ENCODE measurements around the gene HLA-DPB1. TPM values are rescaled to one million over a fixed set of nuclear protein-coding genes. Genes with fewer than 3 reads are reported as not detected.
A peak's percentile ranks its signal among the peaks of the same experiment; 100 is the strongest.

Gene HLA-DPB1
- total RNA-seq, 4 donors from 2014 or later: 33.8 to 44.7 (median 41.0) TPM

GRCh38 chr6:33105916-33106871 is 30.4 kb downstream of the HLA-DPB1 start:
- Histone ChIP-seq H3K36me3 (no peaks in the 10 kb centered on the region), H3K27me3 (no peaks in the 10 kb centered on the region), H3K9me3 (no peaks in the 10 kb centered on the region), H3K4me3 (replicated peaks in 1 of 3) (no peak overlapping the region), H3K27ac (no peak overlapping the region), H3K4me1 (no peaks in the 10 kb centered on the region)
- intact Hi-C loops (cut with DNase I): no loop called here
- TF ChIP-seq CTCF (IDR thresholded peaks at IDR 0.05) (no peak), POLR2A (IDR thresholded peaks at IDR 0.05) (no peak)
- DNase-seq: peak in 1 of 2 donors; percentile 49
- WGBS, 2 donors: 65 to 69% methylated on average over 9 of the region's 9 CpGs

- Histone ChIP-seq H3K4me3 (replicated peaks in 1 of 3) (no peak overlapping the region), H3K9me3 (no peaks in the 10 kb centered on the region), H3K36me3 (no peaks in the 10 kb centered on the region), H3K27ac (no peak overlapping the region), H3K4me1 (no peaks in the 10 kb centered on the region), H3K27me3 (no peaks in the 10 kb centered on the region)
- no peak for TF ChIP-seq CTCF (IDR thresholded peaks at IDR 0.05)
- TF ChIP-seq POLR2A (IDR thresholded peaks at IDR 0.05): no peak
- DNase-seq: no peak
- WGBS, 2 donors: 71 to 95% methylated on average over 2 of the region's 2 CpGs
- intact Hi-C loops (cut with DNase I): no loop called here
Measured at GRCh38 chr6:33107641-33108040, 31.9 kb downstream of the HLA-DPB1 start.

- no peaks in the 10 kb centered on the region for H3K27me3 ChIP-seq
- intact Hi-C loops (cut with DNase I): no loop called here
Measured at GRCh38 chr6:33108307-33108706, 32.5 kb downstream of the HLA-DPB1 start.

GRCh38 chr6:33112148-33112547 is 36.4 kb downstream of the HLA-DPB1 start:
- Histone ChIP-seq H3K27ac (no peak overlapping the region), H3K27me3 (no peaks in the 10 kb centered on the region), H3K9me3 (no peaks in the 10 kb centered on the region), H3K4me1 (no peaks in the 10 kb centered on the region), H3K36me3 (no peaks in the 10 kb centered on the region), H3K4me3 (replicated peaks in 1 of 3) (no peak overlapping the region)
- WGBS, 2 donors: 27 to 57% methylated on average over 1 of the region's 1 CpG
- DNase-seq: peak in 1 of 2 donors; percentile 12
- TF ChIP-seq CTCF (IDR thresholded peaks at IDR 0.05): no peak
- no peak for TF ChIP-seq POLR2A (IDR thresholded peaks at IDR 0.05)
- intact Hi-C loops (cut with DNase I): no loop called here

More at GRCh38 chr6:33108307-33108706, 32.5 kb downstream of the HLA-DPB1 start:
- no peak overlapping the region for H3K4me3 ChIP-seq (replicated peaks in 1 of 3)
- H3K4me1 ChIP-seq: no peaks in the 10 kb centered on the region
- 82 to 85% methylated on average over 2 of the region's 2 CpGs for WGBS, 2 donors
- no peaks in the 10 kb centered on the region for H3K36me3 ChIP-seq
- no peaks in the 10 kb centered on the region for H3K9me3 ChIP-seq
- TF ChIP-seq POLR2A (IDR thresholded peaks at IDR 0.05) (no peak), CTCF (IDR thresholded peaks at IDR 0.05) (no peak)
- no peak overlapping the region for H3K27ac ChIP-seq
- no peak for DNase-seq

GRCh38 chr6:33113755-33114154 is 38.0 kb downstream of the HLA-DPB1 start:
- 65 to 77% methylated on average over 7 of the region's 7 CpGs for WGBS, 2 donors
- Histone ChIP-seq H3K27ac (no peak overlapping the region), H3K9me3 (no peaks in the 10 kb centered on the region), H3K4me3 (replicated peaks in 1 of 3) (no peak overlapping the region), H3K4me1 (no peaks in the 10 kb centered on the region), H3K36me3 (no peaks in the 10 kb centered on the region), H3K27me3 (peaks cover 4% of the 10 kb centered on the region)
- no peak for DNase-seq
- intact Hi-C loops (cut with DNase I): no loop called here
- TF ChIP-seq CTCF (IDR thresholded peaks at IDR 0.05) (no peak), POLR2A (IDR thresholded peaks at IDR 0.05) (no peak)

All from thyroid gland (tissue), 4 donors.